Natural killer cell (primary cell): ENCODE data around the gene HMX3. TPM values are rescaled to one million over a fixed set of nuclear protein-coding genes. Genes with fewer than 3 reads are reported as not detected.
A peak's percentile ranks its signal among the peaks of the same experiment; 100 is the strongest.

Experiments used
- ATAC-seq, 3 donors: fragments of 150-1000 bp in 2 of 3; fragments of 200-7000 bp in 1 of 3; cut with Tn5 transposase; 1 replicate in 1 of 3; 2 replicates in 2 of 3; pipeline ENCODE4 v1.10.0; 2021; ENCODE audit warnings: mild to moderate bottlenecking in 2 of 3, moderate library complexity in 2 of 3
- DNase-seq, 2 donors: peaks; one replicate each; pipeline versions ENCODE4 v3.0.0 to v3.0.0-alpha.2; 2013 to 2021; ENCODE audit warnings: mixed read lengths in 1 of 2
- H3K27ac ChIP-seq: one replicate; pipeline ENCODE4 v1.5.1; 2013; ENCODE audit warnings: mild to moderate bottlenecking, low read length
- H3K27me3 ChIP-seq: one replicate; pipeline ENCODE4 v1.6.1; 2013; ENCODE audit warnings: low read length; ENCODE audit not compliant: control insufficient read depth, insufficient read depth
- H3K36me3 ChIP-seq: one replicate; pipeline ENCODE4 v1.6.1; 2013; ENCODE audit warnings: low read length; ENCODE audit not compliant: control insufficient read depth, insufficient read depth
- H3K4me1 ChIP-seq: one replicate; pipeline ENCODE4 v1.6.1; 2013; ENCODE audit warnings: low read length; ENCODE audit not compliant: control insufficient read depth, insufficient read depth
- H3K4me3 ChIP-seq: one replicate; pipeline ENCODE4 v1.5.1; 2013; ENCODE audit warnings: low read length
- H3K9me3 ChIP-seq: one replicate; pipeline ENCODE4 v1.6.1; 2013; ENCODE audit warnings: low read length; ENCODE audit not compliant: control insufficient read depth, insufficient read depth
- H3K27ac Mint-ChIP-seq, 2 donors: one replicate each; pipeline ENCODE4 v1.8.0; 2022; ENCODE audit warnings: mild to moderate bottlenecking in 2 of 2, mixed read lengths in 2 of 2, moderate library complexity in 1 of 2
- H3K27me3 Mint-ChIP-seq, 2 donors: one replicate each; pipeline ENCODE4 v1.8.0; 2022; ENCODE audit warnings: low read depth in 2 of 2, mixed read lengths in 2 of 2
- H3K36me3 Mint-ChIP-seq: one replicate; pipeline ENCODE4 v1.8.0; 2022; ENCODE audit warnings: mixed read lengths
- H3K4me1 Mint-ChIP-seq, 2 donors: one replicate each; pipeline ENCODE4 v1.8.0; 2022; ENCODE audit warnings: mixed read lengths in 2 of 2
- H3K4me3 Mint-ChIP-seq: one replicate; pipeline ENCODE4 v1.8.0; 2022; ENCODE audit warnings: mild to moderate bottlenecking, moderate library complexity, mixed read lengths
- H3K9me3 Mint-ChIP-seq, 2 donors: one replicate each; pipeline ENCODE4 v1.8.0; 2022; ENCODE audit warnings: mixed read lengths in 2 of 2
- WGBS: methylation state at CpG from one replicate; pipeline ENCODE4 v1.1.7; 2013; ENCODE audit warnings: missing lambda C conversion rate; ENCODE audit not compliant: insufficient coverage; 5-methylcytosine and 5-hydroxymethylcytosine counted together
- intact Hi-C: fragments of 100-400 bp; cut with micrococcal nuclease; formaldehyde crosslinking; loops from one replicate; pipeline ENCODE4 v1.14.2; 2022
- total RNA-seq, 4 donors: library from RNA; stranded (reverse); fragments of 120-200 nt in 1 of 4; gene quantifications; one replicate each; pipeline versions ENCODE4 v1.2.3 to v1.2.4, GENCODE V29; 2013 to 2022
- TF ChIP-seq, protein P1 (sequence below): fragments of 200-600 bp; IDR thresholded peaks from one replicate; pipeline ENCODE4 v1.8.0; 2022; ENCODE audit warnings: antibody characterized with exemption

HMX3 gene
- total RNA-seq, 3 donors from 2014 or later (not counting 1 experiment from before 2014, with no cell fraction given), result 0.33 TPM; not detected in 2

DNA sequence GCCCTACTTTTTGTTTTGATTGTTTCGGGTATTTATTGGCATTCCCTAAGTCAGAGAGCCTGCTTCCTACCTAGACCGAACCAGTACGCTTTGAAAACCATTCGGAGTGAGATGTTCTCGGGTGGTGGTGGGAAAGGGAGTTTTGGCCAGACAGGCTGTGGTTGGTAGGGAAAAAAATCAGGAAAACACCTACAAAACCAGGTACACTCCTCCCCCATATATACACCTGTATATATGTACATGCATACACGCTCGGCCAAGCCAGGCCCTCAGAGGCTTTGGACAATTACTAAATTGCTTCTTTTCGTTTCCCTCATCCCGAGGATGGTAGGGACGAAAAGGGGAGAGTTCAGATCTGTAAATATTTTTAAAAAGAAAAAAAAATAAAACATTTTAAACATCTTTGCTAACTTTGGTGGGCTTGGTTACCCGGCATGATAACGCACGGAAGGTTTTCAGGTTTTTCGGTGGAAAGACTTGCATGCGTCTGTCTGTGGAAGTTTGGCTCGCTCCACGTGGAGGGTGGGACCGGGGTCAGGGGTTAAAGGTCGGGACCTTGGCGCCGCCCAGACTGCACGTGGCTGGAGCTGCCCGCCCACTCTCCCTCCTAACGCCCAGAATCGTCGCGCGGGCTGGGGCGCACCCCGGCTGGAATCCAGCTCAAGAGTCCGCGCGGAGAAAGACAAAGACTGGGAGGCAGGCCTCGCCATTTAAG is 14.7 kb downstream of the HMX3 start:
- 15% methylated on average over 30 of the region's 34 CpGs for WGBS
- peak overlapping the region; percentile 31 for H3K4me3 Mint-ChIP-seq
- DNase-seq (peak in 1 of 2 donors; percentile 23), ATAC-seq (no peak)
- H3K27ac Mint-ChIP-seq, result no peak overlapping the region
- Histone ChIP-seq H3K36me3 (no peaks in the 10 kb centered on the region), H3K4me1 (peaks cover 53% of the 10 kb centered on the region), H3K27ac (no peak overlapping the region), H3K27me3 (peaks cover 62% of the 10 kb centered on the region), H3K4me3 (no peak overlapping the region), H3K9me3 (no peaks in the 10 kb centered on the region)
- no peaks in the 10 kb centered on the region for H3K36me3 Mint-ChIP-seq
- H3K9me3 Mint-ChIP-seq, result no peaks in the 10 kb centered on the region
- H3K4me1 Mint-ChIP-seq, result peaks cover 25 to 31% of the 10 kb centered on the region in 2 donors
- TF ChIP-seq, protein P1, sequence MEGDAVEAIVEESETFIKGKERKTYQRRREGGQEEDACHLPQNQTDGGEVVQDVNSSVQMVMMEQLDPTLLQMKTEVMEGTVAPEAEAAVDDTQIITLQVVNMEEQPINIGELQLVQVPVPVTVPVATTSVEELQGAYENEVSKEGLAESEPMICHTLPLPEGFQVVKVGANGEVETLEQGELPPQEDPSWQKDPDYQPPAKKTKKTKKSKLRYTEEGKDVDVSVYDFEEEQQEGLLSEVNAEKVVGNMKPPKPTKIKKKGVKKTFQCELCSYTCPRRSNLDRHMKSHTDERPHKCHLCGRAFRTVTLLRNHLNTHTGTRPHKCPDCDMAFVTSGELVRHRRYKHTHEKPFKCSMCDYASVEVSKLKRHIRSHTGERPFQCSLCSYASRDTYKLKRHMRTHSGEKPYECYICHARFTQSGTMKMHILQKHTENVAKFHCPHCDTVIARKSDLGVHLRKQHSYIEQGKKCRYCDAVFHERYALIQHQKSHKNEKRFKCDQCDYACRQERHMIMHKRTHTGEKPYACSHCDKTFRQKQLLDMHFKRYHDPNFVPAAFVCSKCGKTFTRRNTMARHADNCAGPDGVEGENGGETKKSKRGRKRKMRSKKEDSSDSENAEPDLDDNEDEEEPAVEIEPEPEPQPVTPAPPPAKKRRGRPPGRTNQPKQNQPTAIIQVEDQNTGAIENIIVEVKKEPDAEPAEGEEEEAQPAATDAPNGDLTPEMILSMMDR, result no peak
- peaks cover 43% of the 10 kb centered on the region in 2 donors for H3K27me3 Mint-ChIP-seq
- intact Hi-C loops, result no loop called here

- peak overlapping the region; percentile 21 for H3K4me3 Mint-ChIP-seq
- peaks cover 59% of the 10 kb centered on the region for H3K27me3 ChIP-seq
- peaks cover 36 to 37% of the 10 kb centered on the region in 2 donors for H3K27me3 Mint-ChIP-seq
- intact Hi-C loops, result no loop called here
- H3K36me3 Mint-ChIP-seq, result no peaks in the 10 kb centered on the region
- TF ChIP-seq, protein P1, result no peak
- peaks cover 53% of the 10 kb centered on the region for H3K4me1 ChIP-seq
- peaks cover 30 to 36% of the 10 kb centered on the region in 2 donors for H3K4me1 Mint-ChIP-seq
- no peak overlapping the region for H3K4me3 ChIP-seq
- H3K9me3 ChIP-seq, result no peaks in the 10 kb centered on the region
- peak; percentile 17 to 50 for DNase-seq
- no peak overlapping the region for H3K27ac ChIP-seq
- no peak overlapping the region for H3K27ac Mint-ChIP-seq
- H3K9me3 Mint-ChIP-seq, result no peaks in the 10 kb centered on the region
- WGBS, result 1% methylated on average over 56 of the region's 56 CpGs
- no peak for ATAC-seq
- peaks cover 5% of the 10 kb centered on the region for H3K36me3 ChIP-seq
Observed at GRCh38 chr10:123150986-123151736, 15.4 kb downstream of the HMX3 start.

GRCh38 chr10:123151737-123152135 is 16.0 kb downstream of the HMX3 start:
- no peak overlapping the region for H3K4me3 ChIP-seq
- H3K36me3 ChIP-seq, result peaks cover 11% of the 10 kb centered on the region
- peak overlapping the region; percentile 21 for H3K4me3 Mint-ChIP-seq
- DNase-seq (no peak), ATAC-seq (no peak)
- intact Hi-C loops, result no loop called here
- no peaks in the 10 kb centered on the region for H3K36me3 Mint-ChIP-seq
- WGBS, result 31% methylated on average over 7 of the region's 7 CpGs
- H3K27me3 Mint-ChIP-seq, result peaks cover 34% of the 10 kb centered on the region in 2 donors
- no peaks in the 10 kb centered on the region for H3K9me3 Mint-ChIP-seq
- H3K4me1 ChIP-seq, result peaks cover 56% of the 10 kb centered on the region
- H3K4me1 Mint-ChIP-seq, result peaks cover 33 to 40% of the 10 kb centered on the region in 2 donors
- no peak overlapping the region for H3K27ac Mint-ChIP-seq
- TF ChIP-seq, protein P1, result no peak
- no peak overlapping the region for H3K27ac ChIP-seq
- no peaks in the 10 kb centered on the region for H3K9me3 ChIP-seq
- peaks cover 55% of the 10 kb centered on the region for H3K27me3 ChIP-seq
